Right hindlimb (tissue), 1 donor: ENCODE data around the gene TBC1D7.
"Not testable (repeated sequence)": the region's sequence is repeated elsewhere in the genome, so short reads cannot be mapped to it uniquely, and the experiment has no call there.

Experiments
- DNase-seq: peaks from one replicate; pipeline ENCODE4 v3.0.0-alpha.2; 2018

Gene TBC1D7

GRCh38 chr6:13355999-13356785 lies 27.9 kb upstream of the TBC1D7 start:
- no peak for DNase-seq

GRCh38 chr6:13355043-13355945 lies 27.0 kb upstream of the TBC1D7 start:
- DNase-seq, result no peak

- no peak for DNase-seq
These were observed 26.1 kb upstream of the TBC1D7 start for GRCh38 chr6:13354331-13355042.

GRCh38 chr6:13352165-13352564 lies 23.8 kb upstream of the TBC1D7 start:
- DNase-seq, result no peak

GRCh38 chr6:13351271-13351670 lies 22.9 kb upstream of the TBC1D7 start:
- no peak for DNase-seq

- DNase-seq, result no peak
These were observed 21.6 kb upstream of the TBC1D7 start for GRCh38 chr6:13349811-13350506.

GRCh38 chr6:13348334-13349113 lies 20.2 kb upstream of the TBC1D7 start:
- DNase-seq, result no peak

- DNase-seq, result no peak
These were observed 17.9 kb upstream of the TBC1D7 start for GRCh38 chr6:13346245-13346644.

GRCh38 chr6:13342414-13343019 lies 14.2 kb upstream of the TBC1D7 start:
- no peak for DNase-seq

GRCh38 chr6:13339863-13340630 lies 11.7 kb upstream of the TBC1D7 start:
- DNase-seq, result no peak

GRCh38 chr6:13338038-13338437 lies 9.7 kb upstream of the TBC1D7 start:
- DNase-seq, result no peak

- DNase-seq, result peak; percentile 91
These were observed 8.2 kb upstream of the TBC1D7 start for GRCh38 chr6:13336553-13336952.

GRCh38 chr6:13334953-13335352 lies 6.6 kb upstream of the TBC1D7 start:
- DNase-seq, result no peak

- no peak for DNase-seq
These were observed 4.0 kb upstream of the TBC1D7 start for GRCh38 chr6:13332349-13332706.

- DNase-seq, result no peak
These were observed 3.4 kb upstream of the TBC1D7 start for GRCh38 chr6:13331516-13332348.

- DNase-seq, result no peak
These were observed 492 bp upstream of the TBC1D7 start for GRCh38 chr6:13328875-13329183.

- DNase-seq, result no peak
These were observed 654 bp downstream of the TBC1D7 start for GRCh38 chr6:13327691-13328075.

GRCh38 chr6:13326031-13326586 lies 2.2 kb downstream of the TBC1D7 start:
- not testable (repeated sequence) for DNase-seq

GRCh38 chr6:13319891-13320564 lies 8.3 kb downstream of the TBC1D7 start:
- DNase-seq, result no peak
